Hematopoietic multipotent progenitor cell treated with erythropoietin and hydrocortisone succinate and interleukin-3 and kit ligand, for 6 days (in vitro differentiated cells): ENCODE data around the gene ART4.
A peak's percentile ranks its signal among the peaks of the same experiment; 100 is the strongest.

Experiments used
- DNase-seq: peaks from one replicate; pipeline ENCODE4 v3.0.0-alpha.2; 2015

ART4 gene

DNA sequence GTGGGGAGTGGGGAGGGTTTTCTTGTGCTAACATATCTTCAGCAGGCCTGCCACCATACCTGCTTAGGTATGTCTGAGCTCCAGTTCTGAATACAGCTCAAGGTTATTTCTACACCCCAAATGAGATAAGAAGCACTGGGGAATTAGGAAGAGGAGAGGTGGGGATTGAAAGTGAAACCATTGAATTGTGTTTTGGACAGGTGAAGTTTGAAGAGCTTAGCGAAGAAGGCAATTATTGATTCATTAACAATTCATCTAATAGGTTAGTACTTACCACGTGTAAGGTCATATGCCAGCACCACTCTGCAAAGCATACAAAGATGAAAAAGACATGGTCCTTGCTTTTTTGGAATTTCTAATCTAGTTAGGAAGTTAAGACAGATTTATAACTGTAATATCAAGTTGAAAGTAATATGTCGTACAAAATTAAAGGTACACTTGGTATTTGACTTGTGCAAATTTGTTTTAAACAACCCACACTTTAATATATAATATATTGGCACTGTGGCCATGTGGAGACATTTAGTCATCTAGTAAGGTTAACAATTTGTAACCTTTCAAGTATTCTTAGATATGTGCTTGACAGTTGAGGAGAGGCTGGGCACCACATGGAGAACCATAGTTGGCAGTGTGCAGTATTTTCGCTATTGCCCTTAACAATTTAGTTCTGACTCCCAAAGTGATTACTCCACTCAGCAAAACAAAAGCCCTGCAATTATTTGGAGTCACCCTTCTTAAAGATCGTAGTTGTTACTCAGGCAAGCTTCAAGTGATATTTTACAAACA, 33.0 kb downstream of the ART4 start:
- DNase-seq: no peak

DNA sequence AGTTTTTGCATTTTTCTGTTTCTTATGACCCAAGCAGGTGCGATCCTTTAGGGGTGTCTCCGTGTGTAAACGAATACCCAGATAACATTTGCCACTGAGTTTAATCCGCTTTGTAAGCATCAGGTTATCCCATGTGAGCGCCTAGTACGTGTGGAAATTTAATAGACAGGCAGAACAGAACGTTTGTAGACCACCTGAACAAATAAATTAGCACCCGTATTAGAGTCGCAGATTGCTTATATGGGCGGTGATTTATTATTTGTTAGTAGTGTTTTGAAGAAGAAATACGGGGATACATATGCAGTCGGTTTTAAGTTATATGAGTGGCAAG, 39.5 kb downstream of the ART4 start:
- DNase-seq: no peak

DNA sequence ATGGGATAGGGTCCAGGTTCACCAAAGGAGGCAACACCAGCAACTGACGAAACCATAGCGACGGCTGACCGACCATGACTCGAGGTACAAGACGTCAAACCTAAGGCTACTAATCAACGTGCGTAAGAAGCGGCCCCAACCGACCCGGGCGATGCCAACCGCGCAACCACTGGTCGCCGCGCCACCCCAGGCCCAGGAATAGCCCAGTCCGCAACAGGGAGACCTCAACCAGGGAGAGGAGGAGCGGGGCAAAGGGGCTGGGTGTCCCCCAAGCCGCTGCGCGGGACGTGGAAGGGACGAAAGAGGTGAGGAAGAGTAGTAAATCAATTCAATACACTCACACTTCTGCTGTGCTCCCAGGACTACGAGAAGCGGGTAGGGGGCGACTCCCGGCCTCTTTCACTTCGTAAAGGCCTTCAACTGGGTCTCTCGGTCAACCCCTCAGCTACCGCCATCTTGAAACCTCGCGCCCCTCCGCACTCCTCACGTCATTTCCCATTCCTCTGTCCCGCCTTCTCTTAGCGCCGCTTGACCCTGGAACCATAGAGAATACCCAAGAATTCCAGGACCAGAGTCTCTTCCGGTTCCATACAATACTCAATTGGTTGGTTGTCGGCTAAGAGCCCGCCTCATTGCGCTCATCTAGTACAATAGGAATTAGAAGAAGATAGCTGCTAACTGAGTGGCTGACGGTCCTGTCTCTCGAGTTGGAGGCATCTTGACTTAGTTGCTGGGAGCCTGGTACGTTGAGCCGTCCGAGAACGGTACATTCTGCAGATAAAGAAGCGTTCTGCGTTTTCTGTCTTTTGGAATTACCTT, 40.1 kb downstream of the ART4 start, which contains the start of the genes C12orf60 and WBP11:
TSS of gene C12orf60 (plus strand) at position 660 of the 819 bp plus-strand sequence. CDS start 19,266 bp downstream, outside the sequence.
TSS of gene WBP11 (minus strand) at position 468 of the 819 bp plus-strand sequence. CDS start 2,095 bp downstream, outside the sequence.
- DNase-seq: peak; percentile 100

DNA sequence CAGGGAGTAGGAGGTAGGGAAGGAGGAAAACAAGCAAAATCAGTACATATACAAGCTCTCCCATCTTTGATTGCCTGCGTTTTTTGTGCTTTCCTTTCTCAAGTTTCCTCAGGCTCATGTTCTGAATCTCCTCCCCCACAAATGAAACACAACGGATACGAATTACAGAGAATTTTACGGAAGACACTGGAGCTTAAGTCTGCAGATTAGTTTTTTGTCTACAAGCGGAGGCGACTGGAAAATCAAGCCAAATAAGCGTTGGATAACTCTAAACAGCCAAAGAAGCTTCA, 40.7 kb downstream of the ART4 start:
- no peak for DNase-seq

DNA sequence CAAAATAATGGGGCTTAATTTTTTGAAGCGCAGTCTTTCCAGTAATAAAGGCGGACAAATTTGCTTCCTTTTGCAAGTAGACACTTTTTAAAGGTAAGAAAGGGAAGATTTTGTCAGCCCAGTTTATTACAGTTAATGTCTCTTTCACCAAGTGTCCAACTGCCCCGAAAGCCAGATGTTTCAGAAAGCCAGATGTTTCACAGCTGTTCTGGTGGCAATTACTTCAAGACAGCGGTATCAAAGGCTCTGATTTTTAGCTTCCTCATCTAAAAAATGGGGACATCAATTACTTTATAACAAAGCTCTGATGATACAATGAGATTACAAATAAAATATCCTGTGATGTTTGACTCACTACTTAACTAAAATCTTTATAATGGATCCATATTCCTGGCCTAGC, 41.1 kb downstream of the ART4 start:
- no peak for DNase-seq

DNA sequence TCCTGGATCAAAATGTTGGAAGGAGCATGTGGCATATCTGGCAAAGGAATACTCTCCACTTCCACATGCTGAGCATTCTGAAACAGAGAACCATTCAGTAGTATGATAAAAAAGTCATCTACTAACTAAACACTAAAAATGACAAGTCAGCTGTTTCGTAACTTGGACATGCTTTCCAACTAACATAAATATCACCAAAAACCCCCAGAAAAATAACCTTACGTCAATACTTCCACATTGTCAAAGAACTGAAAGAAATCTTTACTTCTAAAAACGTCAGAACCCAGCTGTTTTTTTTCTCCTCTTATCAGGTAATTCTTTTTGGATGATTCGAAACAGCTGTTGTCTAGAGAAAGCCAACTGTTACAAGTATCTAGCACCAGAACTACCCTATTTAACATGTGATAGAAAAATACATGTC, 48.3 kb downstream of the ART4 start:
- DNase-seq: no peak

DNA sequence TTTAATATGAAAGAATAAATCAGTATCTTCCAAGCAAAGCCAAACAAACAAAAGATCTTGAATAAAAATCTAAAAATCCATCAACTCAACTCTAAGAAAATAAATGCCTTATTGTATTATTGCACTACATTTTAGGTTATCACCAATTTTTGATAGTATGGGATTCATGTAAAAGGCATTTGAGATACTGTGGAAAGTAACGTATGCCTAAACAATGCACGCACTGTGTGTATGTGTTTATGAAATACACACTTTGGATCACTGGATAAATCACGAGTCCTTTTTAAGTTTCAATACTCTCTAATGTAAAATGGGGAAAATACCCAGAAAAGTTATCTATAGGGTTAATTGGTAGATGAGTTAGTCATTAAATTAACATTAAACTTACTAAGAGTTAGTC, 57.8 kb downstream of the ART4 start:
- no peak for DNase-seq

DNA sequence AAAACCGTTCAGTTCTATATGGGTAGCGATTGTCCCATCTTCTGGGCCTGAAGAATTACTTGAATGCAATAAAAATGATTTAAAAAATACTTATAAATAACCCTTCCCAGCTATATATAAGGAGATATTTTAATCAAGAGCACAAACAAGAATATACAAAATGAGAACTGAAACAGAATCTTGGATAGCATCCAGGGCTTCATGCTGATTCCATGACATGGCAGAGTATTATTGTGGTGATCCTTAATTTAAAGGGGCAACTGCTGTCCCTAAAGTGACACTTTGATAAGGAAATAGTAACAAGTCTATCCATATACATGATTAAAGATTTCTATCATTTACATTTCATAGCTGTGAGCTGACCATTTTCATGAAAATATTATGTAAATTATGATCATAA, 58.9 kb downstream of the ART4 start:
- no peak for DNase-seq

DNA sequence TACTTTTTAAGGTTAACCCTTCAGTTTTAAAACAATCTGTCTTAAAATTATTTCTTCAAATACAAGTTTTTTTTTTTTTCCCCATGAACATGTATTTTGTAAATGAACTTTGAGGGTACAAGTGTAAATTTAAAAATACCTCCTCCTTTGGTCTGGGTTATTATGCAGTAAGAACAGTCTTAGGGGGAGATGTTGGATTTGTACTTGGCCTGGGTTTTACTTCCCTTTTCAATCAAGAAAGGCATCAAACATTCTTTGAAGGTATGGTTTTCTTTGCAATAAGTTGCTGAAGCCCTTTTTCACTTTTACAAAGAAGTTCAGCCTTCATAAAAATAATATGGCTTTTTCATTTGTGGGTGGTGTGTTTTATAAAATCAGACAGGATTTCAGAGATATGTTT, 60.6 kb downstream of the ART4 start:
- DNase-seq: no peak

DNA sequence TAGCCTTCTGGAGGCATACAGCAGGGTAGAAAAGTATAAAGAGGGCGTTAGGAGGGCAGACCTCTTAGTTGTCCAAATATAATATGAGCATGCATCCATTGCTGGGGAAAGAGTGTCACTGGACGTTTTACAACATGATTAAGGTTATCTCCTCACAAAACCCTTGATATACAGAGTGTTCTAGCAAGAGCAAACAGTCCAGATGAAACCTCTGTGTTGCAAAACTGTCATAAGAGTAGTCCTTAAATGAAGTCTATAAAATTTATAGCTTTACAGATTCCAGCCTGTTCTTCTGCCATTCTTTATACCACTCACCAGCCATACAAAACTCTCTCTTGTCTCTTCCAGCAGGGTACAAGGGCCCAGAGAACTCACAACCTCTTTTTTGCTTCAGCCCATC, 61.8 kb downstream of the ART4 start:
- no peak for DNase-seq

DNA sequence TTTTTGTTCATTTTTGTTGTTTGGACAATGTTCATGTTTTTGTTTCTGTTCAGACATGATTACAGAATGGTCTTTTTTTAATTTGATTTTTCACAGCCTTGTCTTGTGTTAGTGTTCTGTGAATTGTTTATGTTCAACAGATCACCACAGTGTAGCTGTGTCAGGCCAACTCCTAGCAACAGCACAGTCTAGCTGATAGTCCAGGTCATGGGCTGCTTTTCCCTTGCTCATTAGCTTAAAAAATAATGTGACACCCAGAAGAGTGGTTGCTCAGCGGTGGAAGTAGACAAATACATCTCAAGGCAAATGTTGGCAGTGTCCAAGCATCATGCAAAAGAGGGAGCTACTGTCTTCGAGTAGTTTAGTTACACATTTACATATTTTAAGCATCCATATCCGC, 62.5 kb downstream of the ART4 start:
- no peak for DNase-seq

DNA sequence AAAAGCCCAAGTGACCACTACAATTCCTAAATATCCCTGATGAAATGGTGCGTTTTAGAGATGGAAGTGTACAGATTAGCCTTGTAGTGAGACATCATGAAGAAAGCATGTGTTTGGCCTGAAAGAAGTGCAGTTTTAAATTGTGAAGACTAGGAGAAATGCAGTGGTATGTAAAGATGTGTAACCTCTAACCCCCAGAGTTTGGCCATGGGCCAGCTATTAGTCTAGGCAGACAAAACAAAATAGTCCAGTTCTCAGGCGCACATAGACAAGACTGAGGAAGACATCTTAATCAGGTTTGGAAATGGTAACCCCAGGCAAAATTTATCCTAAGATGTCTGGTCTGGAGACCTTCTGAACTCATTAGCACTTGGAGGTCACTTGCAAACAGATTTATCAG, 63.5 kb downstream of the ART4 start:
- DNase-seq: no peak

DNA sequence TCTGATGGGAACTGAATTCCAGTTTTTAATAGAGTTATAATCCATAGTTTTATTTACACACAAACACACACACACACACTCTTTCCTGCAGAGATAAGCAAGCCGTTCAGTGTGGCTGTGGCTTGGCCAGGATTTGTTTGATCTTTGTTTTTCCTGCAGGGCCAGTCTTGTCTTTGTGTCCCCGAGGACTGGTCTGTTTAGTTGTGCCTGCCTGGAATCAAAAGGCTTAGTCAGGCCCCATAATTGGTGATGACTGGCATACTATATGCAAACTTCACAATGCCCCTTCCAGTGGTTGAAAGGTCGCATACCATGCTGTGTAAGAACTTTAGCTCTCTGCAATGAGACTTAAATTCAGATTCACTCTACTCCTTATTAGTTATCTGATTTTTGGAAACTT, 66.1 kb downstream of the ART4 start:
- DNase-seq: no peak

DNA sequence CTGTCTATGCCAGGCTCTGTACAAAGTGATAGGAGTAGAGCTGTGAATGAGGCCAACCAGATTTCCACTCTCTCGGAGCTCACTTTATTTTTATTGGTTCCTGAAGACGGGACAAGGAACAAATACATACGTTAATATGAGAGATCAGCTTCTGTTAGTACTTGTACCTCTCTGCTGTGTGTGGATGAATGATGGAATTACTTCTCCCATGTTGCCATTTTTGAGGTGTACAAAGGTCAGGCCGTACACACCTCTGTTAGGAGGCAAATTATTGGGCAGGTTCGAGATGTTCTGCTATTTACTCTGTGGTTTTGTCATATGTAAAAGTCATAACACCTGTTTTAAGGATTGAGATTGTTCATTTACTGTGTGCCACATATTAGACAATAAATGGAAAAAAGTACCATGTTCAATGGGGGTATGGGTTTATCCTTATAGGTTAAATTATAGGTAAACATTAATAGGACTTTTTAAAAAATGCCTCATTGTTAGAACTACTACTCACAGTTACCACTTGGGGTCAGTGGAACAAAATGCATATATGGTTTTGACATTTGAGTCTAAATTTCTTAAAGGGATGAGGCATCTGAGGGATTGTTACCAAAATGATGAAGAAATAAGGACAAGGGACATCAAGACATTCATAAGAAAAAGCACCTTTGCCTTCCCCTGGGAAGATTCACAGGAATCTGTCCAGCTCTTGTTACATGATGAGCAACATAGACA, 66.9 kb downstream of the ART4 start:
- peak; percentile 69 for DNase-seq

DNA sequence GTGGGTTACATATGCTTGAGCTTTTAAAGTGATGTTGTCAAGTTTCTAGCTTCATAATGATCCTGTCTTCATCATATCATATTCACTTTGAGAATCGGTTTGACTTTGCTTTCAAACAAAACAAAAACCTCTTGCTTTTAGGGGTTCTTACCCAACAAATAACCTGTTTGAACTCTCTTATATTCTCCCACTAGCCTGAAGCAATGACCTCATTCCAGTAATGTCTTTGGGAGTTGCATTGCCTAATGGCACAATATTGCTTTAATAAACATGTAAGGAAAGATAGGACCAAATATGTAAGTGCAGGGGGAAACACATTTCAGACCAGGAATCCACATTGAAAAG, 67.7 kb downstream of the ART4 start:
- no peak for DNase-seq
